ENCODE measurements around the gene TOB1.

DNA sequence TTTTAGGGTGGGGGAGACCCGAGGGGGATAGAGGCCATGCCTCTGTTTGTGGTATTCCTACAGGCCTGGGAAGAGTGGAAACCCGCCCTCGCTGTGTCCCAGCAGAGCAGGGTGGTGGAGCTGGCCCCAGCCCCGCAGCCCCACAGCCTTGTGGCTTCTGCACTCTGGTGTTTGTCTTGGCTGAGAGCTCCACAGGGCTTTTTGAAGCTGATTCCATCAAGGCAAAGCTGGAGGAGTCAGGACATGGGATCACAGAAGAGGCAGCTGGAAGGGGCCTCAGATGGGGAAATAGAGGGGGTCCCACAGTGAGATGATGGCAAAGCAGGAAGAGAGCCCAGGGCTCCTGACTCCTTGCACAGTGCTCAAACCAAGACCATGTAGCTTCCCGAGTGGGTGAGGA, 35.8 kb downstream of the TOB1 start:
- TF ChIP-seq, protein P1, sequence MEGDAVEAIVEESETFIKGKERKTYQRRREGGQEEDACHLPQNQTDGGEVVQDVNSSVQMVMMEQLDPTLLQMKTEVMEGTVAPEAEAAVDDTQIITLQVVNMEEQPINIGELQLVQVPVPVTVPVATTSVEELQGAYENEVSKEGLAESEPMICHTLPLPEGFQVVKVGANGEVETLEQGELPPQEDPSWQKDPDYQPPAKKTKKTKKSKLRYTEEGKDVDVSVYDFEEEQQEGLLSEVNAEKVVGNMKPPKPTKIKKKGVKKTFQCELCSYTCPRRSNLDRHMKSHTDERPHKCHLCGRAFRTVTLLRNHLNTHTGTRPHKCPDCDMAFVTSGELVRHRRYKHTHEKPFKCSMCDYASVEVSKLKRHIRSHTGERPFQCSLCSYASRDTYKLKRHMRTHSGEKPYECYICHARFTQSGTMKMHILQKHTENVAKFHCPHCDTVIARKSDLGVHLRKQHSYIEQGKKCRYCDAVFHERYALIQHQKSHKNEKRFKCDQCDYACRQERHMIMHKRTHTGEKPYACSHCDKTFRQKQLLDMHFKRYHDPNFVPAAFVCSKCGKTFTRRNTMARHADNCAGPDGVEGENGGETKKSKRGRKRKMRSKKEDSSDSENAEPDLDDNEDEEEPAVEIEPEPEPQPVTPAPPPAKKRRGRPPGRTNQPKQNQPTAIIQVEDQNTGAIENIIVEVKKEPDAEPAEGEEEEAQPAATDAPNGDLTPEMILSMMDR (IDR thresholded peaks at IDR 0.05; ENCODE audit: borderline replicate concordance, extremely low read depth, low read length, poor library complexity, severe bottlenecking): no peak
- no peak for TF ChIP-seq EZH2 (IDR thresholded peaks at IDR 0.05; ENCODE audit: borderline replicate concordance, low read depth, low read length, severe bottlenecking)
